SK-N-SH treated with all-trans-retinoic acid at 6 μM for 48 hours (cell line): Measurements from ENCODE around the gene CLMN.

ENCODE experiments used
- GLIS3 ChIP-seq: fragments of 250-450 bp; sonication (Bioruptor Pico); IDR thresholded peaks from 2 replicates; pipeline ENCODE4 v1.5.0; 2020; ENCODE audit warnings: mild to moderate bottlenecking, moderate library complexity
- OSR1 ChIP-seq: fragments of 250-450 bp; sonication (Bioruptor Pico); IDR thresholded peaks from 2 replicates; pipeline ENCODE4 v1.8.0; 2022; ENCODE audit warnings: moderate library complexity, mild to moderate bottlenecking, inconsistent platforms
- PATZ1 ChIP-seq: fragments of 250-450 bp; sonication (Bioruptor Pico); IDR thresholded peaks from 2 replicates; pipeline ENCODE4 v1.8.0; 2020; ENCODE audit warnings: mild to moderate bottlenecking, moderate library complexity, borderline replicate concordance
- POU6F1 ChIP-seq: fragments of 250-450 bp; sonication (Bioruptor Pico); IDR thresholded peaks from 2 replicates; pipeline ENCODE4 v1.8.0; 2021; ENCODE audit warnings: low read depth, mild to moderate bottlenecking, moderate library complexity, borderline replicate concordance
- ZFP30 ChIP-seq: fragments of 450-650 bp; formaldehyde crosslinking; IDR thresholded peaks from 2 replicates; pipeline ENCODE4 v1.5.0; 2022; ENCODE audit warnings: mild to moderate bottlenecking, moderate library complexity
- ZNF8 ChIP-seq: fragments of 450-650 bp; formaldehyde crosslinking; IDR thresholded peaks from 2 replicates; pipeline ENCODE4 v1.5.0; 2020; ENCODE audit warnings: mild to moderate bottlenecking, moderate library complexity

- TF ChIP-seq PATZ1 (CRISPR knock-in tag), result no peak
- no peak for TF ChIP-seq OSR1 (CRISPR knock-in tag)
- TF ChIP-seq POU6F1, result no peak
- no peak for TF ChIP-seq ZNF8 (CRISPR knock-in tag)
- TF ChIP-seq GLIS3, result no peak
- TF ChIP-seq ZFP30 (CRISPR knock-in tag), result no peak
Observed at GRCh38 chr14:95229749-95230148, 90.0 kb downstream of the CLMN start.
